Measurements from ENCODE around the gene EMILIN1. TPM values are rescaled to one million over a fixed set of nuclear protein-coding genes. Genes with fewer than 3 reads are reported as not detected.

EMILIN1 gene
- 21.3 and 37.0 TPM in 2 replicates for total RNA-seq

DNA sequence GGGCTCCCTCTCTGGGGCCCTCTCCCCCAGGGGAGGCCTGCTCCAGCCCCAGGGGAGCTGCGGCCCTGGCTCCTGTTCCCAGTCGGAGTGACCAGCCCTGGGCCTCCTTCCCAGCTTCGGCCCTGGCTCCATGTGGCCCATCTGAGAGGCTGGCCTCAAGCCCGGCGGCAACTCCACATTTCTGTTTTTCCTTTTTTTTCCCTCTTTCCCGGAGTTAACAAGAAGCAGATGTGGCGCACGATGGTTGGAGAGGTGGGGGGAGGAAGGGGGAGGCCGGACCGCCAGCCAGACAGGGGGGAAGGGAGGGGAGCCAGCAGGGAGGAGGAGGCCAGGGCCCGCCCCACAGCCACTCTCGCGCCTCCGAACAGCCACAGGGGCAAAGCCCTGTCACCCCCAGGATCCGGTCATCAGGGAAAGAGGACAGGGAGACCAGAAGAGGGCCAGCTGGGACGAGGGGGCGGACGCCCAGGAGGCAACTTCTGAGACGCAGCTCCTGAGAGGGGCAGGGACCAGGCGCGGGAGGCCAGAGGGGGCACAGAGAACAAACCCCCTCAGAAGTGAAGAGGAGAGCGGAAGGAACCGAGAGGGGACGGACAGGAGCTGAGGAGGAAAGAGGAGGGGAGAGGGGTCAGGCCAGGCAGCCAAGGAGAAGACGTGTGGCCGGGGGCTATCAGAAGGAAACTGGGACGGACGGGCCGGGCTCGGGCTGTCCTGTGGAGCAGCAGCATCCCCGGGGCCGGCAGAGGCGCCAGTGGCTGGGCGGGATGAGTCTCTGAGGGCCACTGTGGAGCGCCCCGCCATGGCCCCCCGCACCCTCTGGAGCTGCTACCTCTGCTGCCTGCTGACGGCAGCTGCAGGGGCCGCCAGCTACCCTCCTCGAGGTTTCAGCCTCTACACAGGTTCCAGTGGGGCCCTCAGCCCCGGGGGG lies at the start of gene EMILIN1:
TSS of gene EMILIN1 (plus strand) at position 349 of the 928 bp plus-strand sequence. CDS start at position 800, 451 bp downstream.
- peak; percentile 24 to 26 for DNase-seq (ENCODE audit: low read depth in 2 of 2)

DNA sequence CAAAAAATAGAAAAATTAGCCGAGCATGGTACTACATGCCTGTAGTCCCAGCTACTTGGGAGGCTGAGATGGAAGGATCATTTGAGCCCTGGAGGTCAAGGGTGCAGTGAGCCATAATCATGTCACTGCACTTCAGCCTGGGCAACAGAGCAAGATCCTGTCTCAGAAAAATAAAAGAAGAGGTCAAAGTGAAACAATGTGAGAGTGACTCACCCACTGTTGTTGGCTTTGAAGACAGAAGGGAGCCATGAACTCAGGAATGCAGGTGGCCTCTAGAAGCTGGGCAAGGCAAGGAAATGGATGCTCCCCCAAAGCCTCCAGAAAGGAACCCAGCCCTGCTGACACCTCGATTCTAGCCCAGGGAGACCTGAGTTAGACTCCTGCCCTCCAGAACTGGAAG lies 49.4 kb upstream of the EMILIN1 start:
- peak in 1 of 2 donors; percentile 17 for DNase-seq (ENCODE audit: low read depth in 2 of 2)

DNA sequence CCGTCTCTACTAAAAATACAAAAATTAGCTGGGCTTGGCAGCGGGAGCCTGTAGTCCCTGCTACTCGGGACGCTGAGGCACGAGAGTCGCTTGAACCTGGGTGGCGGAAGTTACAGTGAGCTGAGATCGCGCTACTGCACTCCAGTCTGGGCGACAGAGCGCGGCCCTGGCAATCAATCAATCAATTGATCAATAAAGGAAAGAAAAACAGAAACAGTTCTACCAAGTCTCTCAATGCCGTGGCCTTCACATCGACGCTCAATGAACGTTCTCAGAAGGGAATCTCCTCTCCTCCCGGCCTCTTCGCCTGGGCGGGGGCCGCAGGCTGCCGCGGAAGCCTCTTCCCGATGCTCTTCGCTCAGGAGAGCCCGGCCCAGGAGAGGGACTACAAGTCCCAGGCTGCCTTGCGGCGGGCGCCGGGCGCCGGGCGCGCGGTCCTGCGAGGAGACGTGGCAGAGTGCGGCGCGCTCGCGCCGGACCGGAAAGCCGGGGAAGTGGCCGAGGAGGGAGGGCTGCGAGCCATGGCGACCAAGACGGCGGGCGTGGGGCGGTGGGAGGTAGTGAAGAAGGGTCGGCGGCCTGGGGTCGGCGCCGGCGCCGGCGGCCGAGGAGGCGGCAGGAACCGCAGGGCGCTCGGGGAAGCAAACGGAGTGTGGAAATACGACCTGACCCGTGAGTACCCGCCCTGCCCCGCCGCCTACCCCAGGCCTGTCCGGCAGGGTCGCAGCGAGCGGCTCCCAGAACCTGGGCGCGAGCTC lies 45.7 kb upstream of the EMILIN1 start, which contains the start of gene TMEM214:
TSS of gene TMEM214 (plus strand) at position 471 of the 758 bp plus-strand sequence. CDS start at position 522, 51 bp downstream.
- peak; percentile 73 to 92 for DNase-seq (ENCODE audit: low read depth in 2 of 2)

DNA sequence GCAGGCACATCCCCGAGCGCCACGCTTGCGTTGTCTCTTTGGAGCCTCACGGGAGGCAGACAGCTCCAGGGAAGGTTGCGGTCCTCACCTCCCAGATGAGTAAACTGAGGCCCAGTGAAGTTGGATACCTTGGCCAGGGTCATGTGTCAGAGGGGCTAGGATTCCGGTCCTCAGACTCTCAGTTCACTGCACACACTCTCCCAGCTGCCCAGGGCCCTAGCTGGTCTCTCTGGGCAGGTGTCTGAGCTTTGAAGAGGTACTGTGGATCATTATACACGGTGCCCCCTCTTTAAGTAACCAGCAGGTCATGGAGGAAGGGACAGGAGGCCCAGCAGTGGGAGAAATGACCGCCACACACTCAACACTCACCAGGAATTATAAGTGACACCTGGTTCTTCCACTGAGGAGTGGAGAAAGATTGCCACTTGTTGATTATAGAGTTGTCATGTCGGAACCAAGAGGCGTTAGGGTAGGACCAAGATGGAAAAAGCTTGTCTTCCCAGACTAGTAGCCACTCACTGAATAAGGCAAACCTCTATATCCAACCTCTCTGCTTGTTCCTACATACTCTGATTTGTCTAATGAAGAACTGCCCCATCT lies 45.1 kb upstream of the EMILIN1 start:
- peak in 1 of 2 donors; percentile 12 for DNase-seq (ENCODE audit: low read depth in 2 of 2)

DNA sequence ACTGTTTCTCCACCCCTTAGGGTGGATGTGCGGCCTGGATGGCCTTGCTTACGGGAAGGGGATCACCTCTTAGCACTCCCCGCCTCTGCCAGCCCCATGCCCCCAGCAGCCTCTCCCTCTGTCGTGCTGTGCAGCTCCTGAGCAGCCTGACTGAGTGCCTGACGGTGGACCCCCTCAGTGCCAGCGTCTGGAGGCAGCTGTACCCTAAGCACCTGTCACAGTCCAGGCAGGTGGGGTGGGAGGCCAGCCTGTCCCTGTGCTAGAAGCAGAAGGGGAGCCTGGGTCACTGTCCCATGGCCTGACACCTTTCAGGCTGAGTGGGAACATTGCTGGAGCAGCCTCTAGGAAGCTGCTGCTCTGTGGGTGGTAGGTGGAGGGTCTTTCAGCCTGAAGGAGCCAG lies 40.4 kb upstream of the EMILIN1 start:
- DNase-seq (ENCODE audit: low read depth in 2 of 2) = no peak

DNA sequence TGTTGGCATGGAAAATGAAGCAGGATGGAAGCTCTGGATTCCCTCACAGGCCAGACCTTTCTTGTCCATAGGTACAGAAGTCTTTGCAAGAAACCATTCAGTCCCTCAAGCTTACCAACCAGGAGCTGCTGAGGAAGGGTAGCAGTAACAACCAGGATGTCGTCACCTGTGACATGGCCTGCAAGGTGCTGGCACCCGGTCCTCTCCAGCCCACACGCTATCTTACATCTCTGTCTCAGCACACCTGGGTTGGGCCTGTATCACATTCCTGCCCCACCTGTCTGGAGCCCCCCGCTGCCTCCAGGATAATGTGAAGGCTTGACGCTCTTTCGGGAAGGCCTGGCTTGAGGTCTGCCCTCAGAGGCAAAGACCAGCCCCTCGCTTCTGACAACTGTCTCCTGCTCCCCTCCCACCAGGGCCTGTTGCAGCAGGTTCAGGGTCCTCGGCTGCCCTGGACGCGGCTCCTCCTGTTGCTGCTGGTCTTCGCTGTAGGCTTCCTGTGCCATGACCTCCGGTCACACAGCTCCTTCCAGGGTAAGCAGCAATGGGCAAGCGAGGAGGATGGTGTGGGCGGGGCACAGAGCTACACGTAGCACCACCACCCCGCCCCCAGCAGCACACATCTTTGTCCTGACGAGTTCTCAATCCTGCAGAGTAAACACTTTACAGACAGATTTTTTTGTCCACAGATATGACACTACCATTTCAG lies 39.6 kb upstream of the EMILIN1 start:
- no peak for DNase-seq (ENCODE audit: low read depth in 2 of 2)

DNA sequence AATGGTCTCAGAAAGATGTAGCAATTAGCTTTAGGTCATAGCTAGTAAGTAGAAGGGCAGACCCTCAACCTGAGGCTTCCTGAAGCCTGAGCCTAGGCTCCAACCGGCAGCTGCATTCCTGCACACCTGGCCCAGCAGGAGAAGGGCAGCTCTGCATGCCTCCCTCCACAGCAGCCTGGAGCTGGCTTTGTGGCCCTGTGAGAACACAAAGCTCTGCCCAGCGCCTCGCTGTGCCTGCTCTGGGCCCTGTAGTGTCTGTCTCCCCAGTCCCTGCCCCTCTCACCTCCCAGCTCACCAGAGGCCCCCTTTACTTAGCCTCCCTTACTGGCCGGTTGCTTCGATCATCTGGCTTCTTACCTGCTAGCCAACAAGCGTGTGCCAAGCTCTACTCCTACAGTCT lies 39.0 kb upstream of the EMILIN1 start:
- DNase-seq (ENCODE audit: low read depth in 2 of 2) = no peak

DNA sequence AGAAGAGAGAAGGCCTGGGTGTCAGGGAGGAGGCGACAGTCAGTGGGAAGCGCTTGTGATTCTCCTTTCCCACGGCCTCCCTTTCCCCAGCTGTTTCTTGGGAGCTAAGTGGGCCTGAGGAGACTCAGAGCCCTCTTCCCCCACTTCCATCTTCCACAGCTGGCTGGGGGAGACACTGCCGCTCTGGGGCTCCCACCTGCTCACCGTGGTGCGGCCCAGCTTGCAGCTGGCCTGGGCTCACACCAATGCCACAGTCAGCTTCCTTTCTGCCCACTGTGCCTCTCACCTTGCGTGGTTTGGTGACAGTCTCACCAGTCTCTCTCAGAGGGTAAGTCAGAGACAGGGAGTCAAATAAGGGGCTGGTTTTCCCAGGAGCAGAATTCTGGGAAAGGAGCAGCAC lies 38.5 kb upstream of the EMILIN1 start:
- no peak for DNase-seq (ENCODE audit: low read depth in 2 of 2)

DNA sequence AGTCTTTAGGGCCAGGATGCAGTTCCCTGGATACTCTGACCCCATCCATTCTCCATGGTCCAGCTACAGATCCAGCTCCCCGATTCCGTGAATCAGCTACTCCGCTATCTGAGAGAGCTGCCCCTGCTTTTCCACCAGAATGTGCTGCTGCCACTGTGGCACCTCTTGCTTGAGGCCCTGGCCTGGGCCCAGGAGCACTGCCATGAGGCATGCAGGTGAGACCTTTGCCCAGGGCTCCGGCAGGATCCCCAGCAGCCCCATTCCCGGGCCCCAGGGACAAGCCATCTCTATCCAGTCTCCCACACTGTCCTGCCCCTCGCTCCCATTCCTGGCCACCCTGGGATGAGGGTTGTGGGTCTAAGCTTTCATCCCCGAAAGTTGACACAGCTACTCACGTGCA lies 38.1 kb upstream of the EMILIN1 start:
- no peak for DNase-seq (ENCODE audit: low read depth in 2 of 2)

DNA sequence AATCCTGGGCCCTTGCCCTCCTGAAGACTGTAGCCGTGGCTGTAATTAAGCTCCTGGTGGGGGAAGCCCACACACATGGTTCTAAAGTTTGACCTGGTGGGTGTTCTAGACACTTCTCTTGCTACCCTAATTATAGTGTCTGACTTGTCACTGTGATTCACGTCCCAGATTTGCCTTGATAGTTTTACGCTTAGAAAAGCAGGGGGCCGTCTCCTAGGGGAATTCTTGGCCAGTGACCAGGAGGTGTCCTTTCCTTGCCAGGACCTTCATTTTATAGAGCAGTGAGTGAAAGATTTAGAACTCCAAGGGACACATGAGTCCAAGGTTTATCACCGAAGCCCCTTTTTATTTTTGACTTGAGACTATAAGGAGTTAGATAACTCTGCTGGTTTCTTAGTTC lies 36.7 kb upstream of the EMILIN1 start:
- DNase-seq (ENCODE audit: low read depth in 2 of 2) = no peak

DNA sequence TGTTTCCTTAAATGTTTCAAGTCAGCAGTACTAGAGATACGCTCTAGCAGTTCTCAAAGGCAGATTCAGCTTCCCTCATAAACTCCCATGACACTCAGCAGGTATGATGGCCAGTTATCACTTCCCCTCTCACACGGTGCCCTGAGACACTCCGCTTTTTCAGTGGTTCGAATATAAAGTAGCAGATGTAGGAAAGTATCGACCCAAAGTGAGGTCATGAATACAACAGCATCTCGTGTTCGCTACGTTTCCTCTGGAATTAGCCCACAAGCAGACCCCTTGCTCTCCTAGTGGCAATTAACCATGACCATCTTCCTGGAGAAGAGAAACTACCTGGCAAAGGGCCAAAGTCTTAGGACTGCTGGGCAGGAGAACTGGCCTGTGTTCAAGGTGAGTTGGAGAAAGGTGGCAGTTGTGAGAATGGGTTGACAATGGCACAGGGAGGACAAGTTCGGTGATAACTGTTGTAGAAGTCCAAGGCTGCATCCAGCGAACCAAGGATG lies 36.2 kb upstream of the EMILIN1 start:
- DNase-seq (ENCODE audit: low read depth in 2 of 2) = peak in 1 of 2 donors; percentile 20

DNA sequence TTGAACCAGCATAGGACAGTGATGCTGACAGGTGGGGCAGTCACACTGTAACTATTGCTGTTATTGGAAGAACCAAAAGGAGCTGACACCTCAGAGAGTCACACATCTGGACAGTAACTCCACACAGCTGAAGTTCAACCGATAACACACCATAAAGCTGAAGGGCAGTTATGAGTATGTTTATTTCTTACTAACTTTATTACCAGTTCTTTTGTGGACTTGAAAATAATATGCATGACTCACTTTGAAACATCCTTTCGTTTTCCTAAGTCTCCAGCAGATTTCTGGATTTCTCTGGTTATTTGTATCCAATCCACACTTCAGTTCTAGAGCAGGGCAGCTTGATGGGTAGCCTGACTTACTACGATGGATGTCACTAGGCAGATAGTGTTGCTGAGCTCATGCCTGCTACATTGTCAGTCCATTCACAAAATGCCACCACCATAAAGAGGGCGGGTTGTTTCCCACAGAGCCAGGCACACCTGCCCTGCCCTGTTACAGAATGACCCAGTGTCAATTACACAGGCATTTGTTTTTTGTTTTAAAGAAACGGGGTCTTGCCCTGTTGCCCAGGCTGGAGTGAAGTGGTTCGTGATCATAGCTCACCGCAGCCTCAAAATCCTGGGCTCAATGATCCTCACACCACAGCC lies 35.3 kb upstream of the EMILIN1 start:
- no peak for DNase-seq (ENCODE audit: low read depth in 2 of 2)

DNA sequence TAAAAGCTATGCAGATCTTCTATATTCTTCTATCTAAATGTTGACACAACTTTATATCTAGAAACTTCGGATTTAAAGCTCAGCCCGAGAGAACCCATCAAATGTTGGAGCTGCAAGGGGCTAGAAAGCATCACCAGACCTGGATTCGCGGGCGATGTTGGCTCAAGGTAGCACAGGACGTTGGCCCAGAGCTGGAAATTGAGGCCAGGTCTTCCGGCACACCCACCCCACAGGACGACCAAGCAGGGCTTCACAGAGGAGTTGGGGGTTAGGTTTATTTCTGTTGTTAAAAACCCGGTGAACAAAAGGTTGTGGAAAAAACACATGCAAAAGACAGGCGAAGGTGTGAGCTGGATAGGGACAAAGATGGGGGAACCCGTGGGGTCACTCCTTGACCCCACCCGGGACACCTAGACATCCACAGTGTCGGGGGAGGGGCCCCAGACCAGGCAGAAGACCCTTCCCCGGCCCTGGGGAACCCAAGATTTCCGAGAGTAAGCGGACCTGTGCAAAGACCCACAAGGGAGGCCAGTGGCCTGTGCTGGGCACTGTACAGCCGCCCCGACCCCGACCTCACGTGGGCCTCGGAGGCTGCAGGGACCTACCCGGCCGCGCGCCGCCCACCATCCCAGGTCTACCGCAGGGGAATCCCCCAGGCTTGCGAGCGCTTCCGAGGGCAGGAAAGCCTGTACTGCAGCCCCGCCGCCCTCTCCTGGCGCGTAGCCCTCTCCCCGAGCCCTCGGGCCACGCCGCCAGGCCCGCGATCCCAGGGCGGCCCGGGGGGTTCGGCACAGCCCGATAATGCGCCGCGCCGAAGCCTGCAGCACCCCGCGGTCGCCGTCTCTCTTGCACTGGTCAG lies 28.8 kb upstream of the EMILIN1 start:
- DNase-seq (ENCODE audit: low read depth in 2 of 2) = peak in 1 of 2 donors; percentile 71

DNA sequence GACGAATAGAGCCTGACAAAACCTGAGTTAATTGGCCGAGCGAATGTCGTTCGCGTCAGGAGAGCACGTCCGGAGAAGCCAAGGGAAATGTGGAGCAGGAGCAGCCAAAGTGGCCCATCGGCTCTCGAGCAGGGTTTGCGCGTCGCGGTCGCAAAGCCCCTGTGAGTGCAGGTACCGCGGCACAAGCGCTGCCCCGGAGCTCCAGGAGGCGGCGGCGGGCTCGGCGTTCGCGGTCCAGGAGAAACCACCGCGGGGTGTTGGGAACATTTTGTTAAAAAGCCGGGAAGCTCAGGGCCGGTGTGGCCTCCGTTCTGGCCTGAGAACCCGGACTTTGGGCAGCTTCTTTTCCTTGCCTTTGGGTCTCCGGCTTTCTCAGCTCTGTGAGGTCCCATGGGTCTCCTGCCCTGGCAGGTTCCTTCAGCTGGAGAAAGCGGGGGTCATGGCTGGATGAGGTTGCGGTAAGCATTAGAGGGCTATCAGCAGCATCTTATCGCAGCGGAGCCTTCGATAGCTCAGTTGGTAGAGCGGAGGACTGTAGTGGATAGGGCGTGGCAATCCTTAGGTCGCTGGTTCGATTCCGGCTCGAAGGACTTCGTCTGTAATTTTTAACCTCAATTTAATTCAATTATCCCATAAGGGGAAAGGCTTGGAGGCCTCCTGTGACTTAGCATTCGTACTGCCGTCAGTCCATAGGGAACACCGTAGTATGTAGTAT lies 28.0 kb upstream of the EMILIN1 start:
- peak; percentile 80 to 90 for DNase-seq (ENCODE audit: low read depth in 2 of 2)

DNA sequence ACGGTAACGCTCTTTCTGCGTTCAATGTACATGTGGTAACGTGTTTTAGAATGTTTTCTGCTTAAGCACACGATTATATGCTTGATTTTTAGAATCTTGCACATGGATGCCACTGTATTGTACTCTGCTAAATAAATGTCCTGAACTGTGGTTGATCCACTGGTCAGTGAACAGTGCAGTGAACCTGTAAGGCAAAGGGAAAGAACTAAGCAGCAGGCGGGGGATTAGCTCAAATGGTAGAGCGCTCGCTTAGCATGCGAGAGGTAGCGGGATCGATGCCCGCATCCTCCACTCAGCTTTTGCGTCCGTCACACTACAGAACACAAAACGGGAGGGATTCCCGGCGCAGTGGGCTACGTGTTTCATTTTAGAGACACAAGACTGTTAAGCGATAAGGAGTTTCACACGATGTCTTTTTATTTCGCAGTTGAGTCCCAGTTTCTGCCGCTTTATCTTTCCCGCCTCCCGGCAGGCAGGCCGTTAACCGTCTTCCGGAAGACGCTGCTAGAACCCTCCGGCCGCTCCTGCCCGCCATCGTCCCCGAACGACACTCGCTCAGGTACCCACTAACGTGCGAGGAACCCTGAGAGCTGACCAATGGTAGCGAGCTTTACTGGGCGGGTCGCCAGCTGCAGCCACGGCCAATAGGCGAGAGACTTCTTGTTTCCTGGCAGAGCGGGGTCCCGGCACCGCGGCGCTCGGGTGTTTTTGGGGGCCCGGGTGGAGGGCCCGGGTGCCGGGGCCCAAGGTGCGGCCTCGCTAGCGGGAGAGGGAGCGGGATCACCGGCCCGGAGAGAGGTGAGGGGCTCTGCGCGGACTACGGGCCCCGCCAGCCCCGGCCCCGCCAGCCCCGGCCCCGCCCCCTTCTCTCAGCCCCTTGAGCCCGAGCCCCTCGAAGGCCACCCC lies 27.2 kb upstream of the EMILIN1 start, which contains the start of gene AGBL5:
TSS of gene AGBL5 (plus strand) at position 673 of the 906 bp plus-strand sequence. CDS start 1,291 bp downstream, outside the sequence.
- peak; percentile 87 to 93 for DNase-seq (ENCODE audit: low read depth in 2 of 2)

DNA sequence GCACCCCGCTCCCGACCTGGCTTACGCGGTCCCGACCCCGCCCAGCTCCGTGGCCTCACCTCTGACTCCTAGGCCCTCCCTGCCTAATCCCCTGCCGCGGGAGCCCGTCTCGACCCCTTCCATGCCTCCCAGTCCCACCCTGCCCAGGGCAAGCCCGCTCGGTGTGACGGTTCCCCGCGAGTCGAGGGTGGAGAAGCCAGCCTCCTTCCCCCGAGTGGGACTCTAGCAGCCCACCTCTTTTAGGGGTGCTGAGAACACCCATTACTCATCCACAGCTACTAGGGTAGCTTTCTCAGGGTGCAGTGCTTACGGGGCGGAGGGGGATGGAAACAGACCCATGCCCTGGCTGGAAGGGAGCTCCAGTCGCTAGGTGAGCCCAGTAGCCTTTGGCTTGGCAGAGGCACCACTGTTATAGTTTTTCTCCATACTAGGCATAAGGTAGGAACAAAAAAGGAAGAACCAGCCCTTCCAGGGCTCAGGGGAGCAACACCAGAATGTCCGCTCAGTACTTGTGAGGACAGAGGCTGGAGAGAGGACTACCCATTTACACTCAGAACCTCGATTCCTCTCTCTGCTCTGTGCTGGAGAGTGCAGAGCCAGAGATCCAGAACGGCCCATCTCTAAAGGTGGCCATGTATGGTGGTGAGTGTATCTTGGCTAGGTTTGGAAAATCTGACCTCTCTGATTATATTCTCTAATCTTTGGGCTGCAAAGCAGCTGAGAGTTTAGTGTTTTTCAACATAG lies 26.3 kb upstream of the EMILIN1 start:
- no peak for DNase-seq (ENCODE audit: low read depth in 2 of 2)

DNA sequence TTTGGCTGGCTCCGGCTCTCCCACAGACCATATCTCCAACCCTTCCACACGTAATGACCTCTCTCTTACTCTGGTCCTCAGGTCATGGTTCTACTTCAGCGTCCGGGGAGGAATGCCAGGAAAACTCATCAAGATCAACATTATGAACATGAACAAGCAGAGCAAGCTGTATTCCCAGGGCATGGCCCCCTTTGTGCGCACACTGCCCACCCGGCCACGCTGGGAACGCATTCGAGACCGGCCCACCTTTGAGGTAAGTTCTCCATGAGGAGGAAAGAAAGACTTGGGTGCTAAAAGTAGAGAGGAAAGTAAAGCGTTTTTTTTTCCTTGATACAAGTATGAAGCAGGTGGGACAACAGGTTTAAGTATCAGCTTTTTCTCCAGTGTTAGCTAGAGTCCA lies 25.1 kb upstream of the EMILIN1 start:
- no peak for DNase-seq (ENCODE audit: low read depth in 2 of 2)

Measured in dermis microvascular lymphatic vessel endothelial cell (primary cell).